Right atrium auricular region (tissue), 2 donors: ENCODE results near the gene SMIM35. TPM values are rescaled to one million over a fixed set of nuclear protein-coding genes. Genes with fewer than 3 reads are reported as not detected.

Source experiments
- DNase-seq: peaks from one replicate; pipeline ENCODE4 v3.0.0-alpha.2; 2019; ENCODE audit warnings: low spot score
- H3K27ac ChIP-seq, 2 donors: fragments of 200-600 bp; sonication (generic); 1 replicate in 1 of 2; 2 replicates in 1 of 2; pipeline ENCODE4 v1.5.1; 2016 to 2019
- H3K27me3 ChIP-seq, 2 donors: fragments of 200-600 bp; sonication (generic); one replicate each; pipeline versions ENCODE4 v1.5.1 to v1.6.0; 2017 to 2019
- H3K36me3 ChIP-seq: fragments of 200-600 bp; sonication (generic); one replicate; pipeline ENCODE4 v1.5.1; 2016
- H3K4me1 ChIP-seq, 2 donors: fragments of 200-600 bp; sonication (generic); one replicate each; pipeline versions ENCODE4 v1.5.1 to v1.6.0; 2017 to 2019
- H3K4me3 ChIP-seq, 2 donors: fragments of 200-600 bp; sonication (generic); 1 replicate in 1 of 2; 2 replicates in 1 of 2; pipeline ENCODE4 v1.5.1; 2017 to 2019; ENCODE audit warnings: mild to moderate bottlenecking in 1 of 2, moderate library complexity in 1 of 2
- H3K9me3 ChIP-seq, 2 donors: fragments of 200-600 bp; sonication (generic); one replicate each; pipeline ENCODE4 v1.5.1; 2019
- total RNA-seq, 2 donors: library from RNA; depleted of rRNA; stranded (reverse); fragments of >200 nt; gene quantifications; one replicate each; pipeline ENCODE4 v1.1.0, GENCODE V29; 2016
- TF ChIP-seq, protein P1 (sequence below), 2 donors: fragments of 200-600 bp; sonication (generic); IDR thresholded peaks; one replicate each; pipeline ENCODE4 v1.5.1; 2019; ENCODE audit warnings: antibody characterized with exemption in 2 of 2

Gene SMIM35
- total RNA-seq, 2 donors from 2014 or later: not detected

DNA sequence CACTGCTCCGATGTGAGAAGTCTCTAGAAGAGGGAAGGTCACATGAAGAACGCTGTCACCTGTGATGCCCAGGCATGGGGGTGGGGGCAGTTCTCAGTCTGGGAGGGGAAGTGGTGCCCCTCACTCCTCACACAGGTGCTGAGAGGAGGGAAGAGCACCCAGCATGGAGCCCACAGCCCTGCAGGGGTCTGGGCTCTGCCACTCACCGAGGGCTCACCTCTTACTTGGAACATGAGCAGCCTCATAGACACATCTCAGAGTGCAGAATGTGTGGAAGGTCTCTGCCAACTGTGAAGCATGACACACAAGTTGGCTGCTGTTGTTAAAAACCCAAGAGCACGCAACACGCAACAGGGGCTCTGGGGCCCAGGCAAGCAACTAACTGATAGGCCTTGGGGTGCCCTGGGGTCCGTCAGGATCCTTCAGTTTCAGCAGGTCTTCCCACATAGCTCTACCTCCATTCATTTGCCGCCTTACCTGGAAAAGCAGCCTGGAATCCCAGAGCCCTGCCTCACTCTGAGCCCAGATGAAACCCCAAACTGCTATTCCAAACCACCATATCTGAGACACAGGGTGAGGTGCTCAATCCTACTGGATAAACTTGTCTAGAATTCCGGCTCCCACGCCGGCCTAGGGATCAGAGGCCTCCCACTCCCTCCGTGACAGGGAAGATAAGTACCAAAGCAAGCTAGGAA, 27.4 kb downstream of the SMIM35 start:
- H3K4me3 ChIP-seq: no peak overlapping the region
- no peaks in the 10 kb centered on the region for H3K9me3 ChIP-seq
- no peak overlapping the region for H3K27ac ChIP-seq
- DNase-seq: no peak
- no peaks in the 10 kb centered on the region for H3K36me3 ChIP-seq
- TF ChIP-seq, protein P1, sequence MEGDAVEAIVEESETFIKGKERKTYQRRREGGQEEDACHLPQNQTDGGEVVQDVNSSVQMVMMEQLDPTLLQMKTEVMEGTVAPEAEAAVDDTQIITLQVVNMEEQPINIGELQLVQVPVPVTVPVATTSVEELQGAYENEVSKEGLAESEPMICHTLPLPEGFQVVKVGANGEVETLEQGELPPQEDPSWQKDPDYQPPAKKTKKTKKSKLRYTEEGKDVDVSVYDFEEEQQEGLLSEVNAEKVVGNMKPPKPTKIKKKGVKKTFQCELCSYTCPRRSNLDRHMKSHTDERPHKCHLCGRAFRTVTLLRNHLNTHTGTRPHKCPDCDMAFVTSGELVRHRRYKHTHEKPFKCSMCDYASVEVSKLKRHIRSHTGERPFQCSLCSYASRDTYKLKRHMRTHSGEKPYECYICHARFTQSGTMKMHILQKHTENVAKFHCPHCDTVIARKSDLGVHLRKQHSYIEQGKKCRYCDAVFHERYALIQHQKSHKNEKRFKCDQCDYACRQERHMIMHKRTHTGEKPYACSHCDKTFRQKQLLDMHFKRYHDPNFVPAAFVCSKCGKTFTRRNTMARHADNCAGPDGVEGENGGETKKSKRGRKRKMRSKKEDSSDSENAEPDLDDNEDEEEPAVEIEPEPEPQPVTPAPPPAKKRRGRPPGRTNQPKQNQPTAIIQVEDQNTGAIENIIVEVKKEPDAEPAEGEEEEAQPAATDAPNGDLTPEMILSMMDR (IDR thresholded peaks at IDR 0.05): no peak
- peaks cover 0 to 10% of the 10 kb centered on the region in 2 donors for H3K4me1 ChIP-seq
- no peaks in the 10 kb centered on the region for H3K27me3 ChIP-seq

DNA sequence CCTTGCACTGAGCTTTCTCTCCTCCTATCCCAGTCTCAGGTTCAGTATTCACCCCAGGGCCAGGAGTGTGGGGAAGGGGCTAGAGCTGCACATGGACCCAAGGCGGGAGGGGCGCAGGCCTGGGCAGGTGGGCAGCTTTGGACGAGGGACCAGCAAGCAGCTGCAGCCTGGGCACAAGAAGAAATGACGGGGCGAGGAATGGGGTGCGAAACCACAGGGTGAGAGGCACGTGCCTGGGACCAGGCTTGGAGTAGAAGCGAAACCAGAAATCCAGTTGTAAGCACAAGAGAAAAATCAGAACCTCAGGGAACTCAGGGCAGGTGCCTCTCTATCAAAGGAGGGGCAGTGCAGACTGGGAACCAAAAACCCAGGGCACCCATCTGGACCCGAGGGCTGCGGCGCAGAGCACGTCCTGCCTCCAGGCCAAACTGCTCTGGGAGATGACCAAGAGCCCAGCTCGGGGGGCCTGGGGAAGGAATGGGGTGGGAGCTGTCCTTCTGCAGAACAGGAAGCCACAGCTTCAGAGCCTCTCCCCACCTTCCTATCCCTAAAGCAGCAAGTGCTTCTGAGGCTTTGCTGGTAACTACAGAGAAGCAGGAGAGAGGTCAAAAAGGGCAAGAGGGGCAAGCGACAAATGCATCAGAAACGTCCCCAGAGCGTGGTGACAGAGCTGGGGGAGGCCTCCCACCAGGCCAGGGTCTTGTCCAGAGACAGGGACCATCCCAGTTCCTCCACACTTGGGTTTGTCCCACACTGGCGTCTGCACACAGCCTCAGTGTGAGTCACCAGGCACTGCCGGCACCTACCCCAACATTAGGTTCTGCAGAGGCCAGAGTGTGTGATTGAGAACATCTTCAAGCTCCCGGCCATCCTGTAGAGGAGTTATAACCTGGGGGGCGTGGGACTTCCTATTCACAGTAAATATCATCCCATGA, 28.2 kb downstream of the SMIM35 start:
- Histone ChIP-seq H3K27me3 (no peaks in the 10 kb centered on the region), H3K27ac (no peak overlapping the region), H3K4me1 (peaks cover 0 to 10% of the 10 kb centered on the region in 2 donors), H3K9me3 (no peaks in the 10 kb centered on the region), H3K36me3 (no peaks in the 10 kb centered on the region), H3K4me3 (no peak overlapping the region)
- TF ChIP-seq, protein P1 (IDR thresholded peaks at IDR 0.05): no peak
- no peak for DNase-seq

DNA sequence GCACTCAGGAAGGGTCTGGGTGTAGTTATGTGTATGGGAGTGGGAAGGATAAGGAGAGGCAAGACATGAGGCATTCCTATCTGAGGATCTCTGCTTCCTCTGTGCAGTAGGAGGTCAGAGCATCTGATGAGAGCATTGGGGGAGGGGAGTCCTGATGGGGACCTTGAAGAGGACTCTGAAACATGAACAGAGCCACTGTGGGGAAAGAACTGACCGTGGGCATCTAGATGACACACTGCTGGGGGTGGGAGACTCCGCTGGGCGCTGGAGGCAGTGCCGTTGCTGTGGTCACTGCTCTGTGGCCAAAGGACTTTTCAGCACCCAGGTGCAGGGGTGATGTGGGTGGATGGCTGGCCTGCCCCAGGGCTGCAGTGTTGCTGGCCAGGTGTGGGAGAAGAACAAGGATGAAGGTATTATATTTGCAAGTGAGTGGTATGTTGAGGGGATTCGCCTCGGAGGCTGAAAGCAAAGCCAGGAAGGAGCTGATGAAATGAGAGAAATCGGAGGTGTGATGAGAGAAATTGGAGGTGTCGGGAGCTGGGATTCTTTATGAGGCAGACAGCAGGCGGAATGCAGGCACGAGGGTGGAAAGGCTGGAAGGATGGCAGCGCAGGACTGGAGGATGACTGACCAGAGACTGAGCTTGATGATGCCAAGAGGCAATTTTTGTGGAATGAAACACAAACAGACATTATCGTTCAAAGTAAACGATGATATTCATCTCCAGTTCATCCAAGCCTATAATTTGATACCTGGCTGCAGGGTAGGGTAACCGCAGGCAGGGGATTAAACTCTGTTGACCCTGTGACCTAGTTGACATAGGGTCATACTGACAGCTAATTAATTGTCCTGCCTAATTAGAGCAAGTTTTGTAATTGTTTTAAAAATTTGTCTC, 29.3 kb downstream of the SMIM35 start:
- no peaks in the 10 kb centered on the region for H3K9me3 ChIP-seq
- H3K4me3 ChIP-seq: no peak overlapping the region
- H3K27ac ChIP-seq: no peak overlapping the region
- no peaks in the 10 kb centered on the region for H3K27me3 ChIP-seq
- H3K36me3 ChIP-seq: no peaks in the 10 kb centered on the region
- peaks cover 0 to 10% of the 10 kb centered on the region in 2 donors for H3K4me1 ChIP-seq
- no peak for DNase-seq
- TF ChIP-seq, protein P1 (IDR thresholded peaks at IDR 0.05): no peak

DNA sequence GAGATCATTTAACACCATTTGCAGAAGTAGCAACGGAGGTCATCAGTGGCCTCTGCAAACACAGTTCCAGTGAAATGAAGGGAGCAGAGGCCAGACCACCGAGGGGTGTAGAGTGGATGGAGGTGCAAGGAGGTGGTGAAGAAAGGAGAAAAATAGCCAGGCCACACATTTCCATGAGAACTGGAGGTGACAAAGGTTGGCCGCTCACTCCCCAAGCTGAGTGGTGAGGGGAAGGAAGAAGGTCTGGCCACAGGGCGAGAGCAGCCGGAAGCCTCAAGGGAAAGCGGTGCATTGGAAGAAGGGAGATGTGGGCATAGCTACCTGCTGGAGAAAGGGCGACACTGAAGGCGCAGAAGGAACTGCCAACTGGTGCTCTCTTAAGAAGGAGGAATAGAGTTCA, 30.0 kb downstream of the SMIM35 start:
- Histone ChIP-seq H3K27ac (no peak overlapping the region), H3K9me3 (no peaks in the 10 kb centered on the region), H3K4me1 (peaks cover 0 to 10% of the 10 kb centered on the region in 2 donors), H3K4me3 (no peak overlapping the region), H3K36me3 (no peaks in the 10 kb centered on the region), H3K27me3 (no peaks in the 10 kb centered on the region)
- DNase-seq: no peak
- TF ChIP-seq, protein P1 (IDR thresholded peaks at IDR 0.05): no peak

DNA sequence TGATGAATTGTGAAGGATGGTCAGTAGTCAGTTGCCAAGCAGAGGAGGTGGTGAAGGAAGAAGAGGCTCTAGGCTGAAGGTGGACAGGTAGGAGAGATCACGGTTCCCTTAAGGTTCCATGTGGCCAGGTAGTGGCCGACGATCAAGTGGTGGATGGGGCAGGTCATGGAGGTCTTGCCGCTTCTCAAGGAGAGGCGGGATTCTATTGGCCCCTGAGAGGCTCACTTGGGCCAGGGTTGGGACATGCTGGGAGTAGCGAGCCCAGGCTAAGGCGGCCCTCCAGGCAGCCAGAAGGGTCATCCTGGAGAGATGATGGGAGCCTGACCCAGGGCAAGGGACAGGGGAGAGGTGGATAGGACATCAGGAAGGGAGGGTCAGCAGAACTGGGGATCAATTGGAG, 30.8 kb downstream of the SMIM35 start:
- DNase-seq: no peak
- TF ChIP-seq, protein P1 (IDR thresholded peaks at IDR 0.05): no peak
- no peaks in the 10 kb centered on the region for H3K9me3 ChIP-seq

More for the DNA sequence above, 30.8 kb downstream of the SMIM35 start:
- no peak overlapping the region for H3K4me3 ChIP-seq
- H3K27me3 ChIP-seq: no peaks in the 10 kb centered on the region
- peaks cover 0 to 7% of the 10 kb centered on the region in 2 donors for H3K4me1 ChIP-seq
- H3K27ac ChIP-seq: no peak overlapping the region
- H3K36me3 ChIP-seq: no peaks in the 10 kb centered on the region
